MM.1S (cell line): ENCODE data around the gene GRK7.

Experiments
- DNase-seq: peaks from one replicate; pipeline ENCODE4 v3.0.0-alpha.2; 2015
- H2AFZ ChIP-seq: fragments of 300-600 bp; sonication (generic); 2 replicates; pipeline ENCODE4 v1.6.0; 2016; ENCODE audit warnings: antibody characterized with exemption, low read length
- H3F3A ChIP-seq: fragments of 300-600 bp; sonication (generic); 2 replicates; pipeline ENCODE4 v1.6.1; 2016; ENCODE audit warnings: mild to moderate bottlenecking, antibody characterized with exemption, low read length, moderate library complexity, mixed read lengths; ENCODE audit not compliant: insufficient read depth
- H3K27ac ChIP-seq: fragments of 300-600 bp; sonication (generic); 2 replicates; pipeline ENCODE4 v1.5.1; 2016; ENCODE audit warnings: mild to moderate bottlenecking, low read length
- H3K27me3 ChIP-seq: fragments of 300-600 bp; sonication (generic); replicated peaks from 2 replicates; pipeline ENCODE4 v1.6.0; 2016; ENCODE audit warnings: low read length; ENCODE audit not compliant: insufficient read depth
- H3K36me3 ChIP-seq: fragments of 300-600 bp; sonication (generic); replicated peaks from 2 replicates; pipeline ENCODE4 v1.6.1; 2016; ENCODE audit warnings: mild to moderate bottlenecking, low read length, mixed read lengths; ENCODE audit not compliant: insufficient read depth
- H3K4me1 ChIP-seq: fragments of 300-600 bp; sonication (generic); 2 replicates; pipeline ENCODE4 v1.6.1; 2016; ENCODE audit warnings: low read length, mixed read lengths
- H3K4me2 ChIP-seq: fragments of 300-600 bp; sonication (generic); 2 replicates; pipeline ENCODE4 v1.6.0; 2016; ENCODE audit warnings: low read depth, low read length
- H3K4me3 ChIP-seq: fragments of 300-600 bp; sonication (generic); 2 replicates; pipeline ENCODE4 v1.5.1; 2016; ENCODE audit warnings: low read length, mixed read lengths
- H3K79me2 ChIP-seq: fragments of 300-600 bp; sonication (generic); 2 replicates; pipeline ENCODE4 v1.6.1; 2016; ENCODE audit warnings: mixed run types, low read length, mixed read lengths
- H3K9ac ChIP-seq: fragments of 300-600 bp; sonication (generic); 2 replicates; pipeline ENCODE4 v1.6.1; 2016; ENCODE audit warnings: low read length, mixed read lengths
- H3K9me2 ChIP-seq: fragments of 300-600 bp; sonication (generic); replicated peaks from 2 replicates; pipeline ENCODE4 v1.6.1; 2016; ENCODE audit warnings: mild to moderate bottlenecking, low read length, mixed read lengths; ENCODE audit not compliant: insufficient read depth
- H3K9me3 ChIP-seq: fragments of 300-600 bp; sonication (generic); replicated peaks from 2 replicates; pipeline ENCODE4 v1.6.1; 2016; ENCODE audit warnings: mild to moderate bottlenecking, low read length, mixed read lengths; ENCODE audit not compliant: insufficient read depth
- H4K20me1 ChIP-seq: fragments of 300-600 bp; sonication (generic); 2 replicates; pipeline ENCODE4 v1.6.1; 2016; ENCODE audit warnings: mild to moderate bottlenecking, low read length, moderate library complexity, mixed read lengths; ENCODE audit not compliant: insufficient read depth
- CTCF ChIP-seq: fragments of 300-600 bp; sonication (generic); IDR thresholded peaks from 2 replicates; pipeline ENCODE4 v1.5.1; 2016; ENCODE audit warnings: antibody characterized with exemption, low read length, mixed read lengths
- EZH2 ChIP-seq: fragments of 300-600 bp; sonication (generic); optimal IDR thresholded peaks from 2 replicates; pipeline ENCODE3; 2017; ENCODE audit warnings: low read depth, mild to moderate bottlenecking, antibody characterized with exemption, low read length, mixed read lengths
- EZH2phosphoT487 ChIP-seq: fragments of 300-600 bp; sonication (generic); IDR thresholded peaks from 2 replicates; pipeline ENCODE4 v1.6.1; 2018; ENCODE audit warnings: antibody characterized with exemption, low read length

Gene GRK7

DNA sequence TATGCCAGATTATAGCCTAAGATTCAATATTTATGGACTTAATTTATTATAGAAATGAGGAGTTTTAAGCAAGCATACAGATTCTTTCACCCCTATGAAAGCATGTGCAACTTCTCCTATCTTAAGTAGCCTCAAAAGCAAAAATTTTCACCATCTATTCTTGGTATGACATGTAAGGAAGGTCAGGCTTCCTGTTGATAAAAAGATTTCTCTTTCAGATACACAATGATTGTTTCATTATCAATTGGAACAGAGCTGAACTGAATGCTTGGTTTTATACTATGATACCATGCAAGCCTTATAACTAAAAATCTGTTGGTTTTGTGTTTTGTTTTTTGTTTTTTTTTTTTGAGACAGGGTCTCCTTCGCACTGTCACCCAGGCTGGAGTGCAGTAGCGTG, 3.9 kb downstream of the GRK7 start:
- Histone ChIP-seq H3K9ac (no peak overlapping the region), H3F3A (no peaks in the 10 kb centered on the region), H3K9me2 (no peaks in the 10 kb centered on the region), H3K36me3 (no peaks in the 10 kb centered on the region), H3K9me3 (no peaks in the 10 kb centered on the region), H3K27ac (no peak overlapping the region), H3K4me2 (no peak overlapping the region), H3K4me1 (no peaks in the 10 kb centered on the region), H3K4me3 (no peak overlapping the region), H3K79me2 (no peaks in the 10 kb centered on the region), H2AFZ (no peak overlapping the region), H3K27me3 (no peaks in the 10 kb centered on the region), H4K20me1 (no peaks in the 10 kb centered on the region)
- DNase-seq = no peak
- no peak for TF ChIP-seq EZH2phosphoT487
- no peak for TF ChIP-seq EZH2
- no peak for TF ChIP-seq CTCF

DNA sequence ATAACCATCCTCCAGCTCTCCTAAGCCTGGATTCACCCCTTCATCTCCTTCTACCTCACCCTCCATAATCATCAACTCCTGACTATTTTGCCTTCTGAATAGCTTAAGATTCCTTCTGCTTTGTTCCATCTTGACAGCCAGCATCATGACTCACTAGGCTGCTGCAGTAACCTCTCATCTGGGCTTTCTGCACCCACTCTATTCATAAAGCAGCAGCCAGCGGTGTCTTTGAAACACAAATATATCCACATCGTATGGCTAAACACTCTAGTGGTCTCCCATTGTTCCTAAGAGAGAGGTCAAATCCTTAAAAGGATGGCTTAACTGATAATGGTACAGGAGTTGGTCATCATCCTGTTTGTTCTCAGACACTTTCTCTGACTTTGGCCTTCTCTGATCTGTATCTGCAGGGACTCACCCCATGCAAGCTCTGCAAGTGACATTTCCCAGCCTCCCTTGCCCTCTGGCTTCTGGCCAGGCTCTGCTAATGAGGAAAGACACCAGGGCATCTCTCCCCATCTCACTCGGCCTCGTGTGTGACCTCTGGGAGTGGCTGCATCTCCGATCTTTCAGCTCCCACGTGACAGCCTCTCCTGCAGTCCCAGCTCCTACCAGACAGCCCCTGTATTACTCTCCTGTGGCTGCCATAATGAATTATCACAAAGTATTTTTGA, 6.2 kb downstream of the GRK7 start:
- Histone ChIP-seq H4K20me1 (no peaks in the 10 kb centered on the region), H2AFZ (no peak overlapping the region), H3K36me3 (no peaks in the 10 kb centered on the region), H3F3A (no peaks in the 10 kb centered on the region), H3K79me2 (no peaks in the 10 kb centered on the region), H3K4me3 (no peak overlapping the region), H3K27me3 (no peaks in the 10 kb centered on the region), H3K9me2 (no peaks in the 10 kb centered on the region), H3K4me2 (no peak overlapping the region), H3K9ac (no peak overlapping the region), H3K27ac (no peak overlapping the region), H3K4me1 (no peaks in the 10 kb centered on the region), H3K9me3 (no peaks in the 10 kb centered on the region)
- TF ChIP-seq EZH2 = no peak
- no peak for TF ChIP-seq CTCF
- no peak for TF ChIP-seq EZH2phosphoT487
- DNase-seq = no peak

DNA sequence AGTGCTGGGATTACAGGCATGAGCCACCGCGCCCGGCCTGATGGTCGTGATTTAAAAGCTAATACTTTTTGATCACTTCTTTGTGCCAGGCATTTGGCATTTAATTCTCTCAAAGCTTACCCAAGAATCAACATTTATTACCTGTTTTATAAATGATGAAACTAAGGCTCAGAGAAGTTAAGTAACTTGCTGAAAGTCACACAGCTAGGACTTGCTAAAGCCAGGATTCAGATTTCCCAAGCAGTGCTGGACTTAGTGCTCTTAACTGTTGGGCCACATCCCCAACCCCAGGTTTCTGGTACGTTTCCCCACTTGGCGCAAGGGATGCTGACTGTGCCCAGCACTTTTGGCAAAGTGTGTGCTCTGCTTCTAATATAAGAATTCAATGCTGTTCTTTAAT, 10.5 kb downstream of the GRK7 start:
- Histone ChIP-seq H2AFZ (no peak overlapping the region), H3K79me2 (no peaks in the 10 kb centered on the region), H4K20me1 (no peaks in the 10 kb centered on the region), H3K4me1 (no peaks in the 10 kb centered on the region), H3K36me3 (no peaks in the 10 kb centered on the region), H3F3A (no peaks in the 10 kb centered on the region), H3K4me2 (no peak overlapping the region), H3K9ac (no peak overlapping the region), H3K27ac (no peak overlapping the region), H3K4me3 (no peak overlapping the region), H3K9me3 (no peaks in the 10 kb centered on the region), H3K27me3 (no peaks in the 10 kb centered on the region), H3K9me2 (no peaks in the 10 kb centered on the region)
- no peak for TF ChIP-seq CTCF
- no peak for TF ChIP-seq EZH2
- TF ChIP-seq EZH2phosphoT487 = no peak
- no peak for DNase-seq
